ENCODE measurements around the gene ST3GAL2.

- TF ChIP-seq ZZZ3 (IDR thresholded peaks at IDR 0.05) (no peak), RCOR1 (IDR thresholded peaks at IDR 0.05; ENCODE audit: borderline replicate concordance in 1 of 2, low read depth in 2 of 2, low read length in 2 of 2) (0 out of 4 replicates have a peak, but pooled peaks of 1 of the 2 experiments have one; percentile 14)
Measured at GRCh38 chr16:70444249-70445063, 5.6 kb upstream of the ST3GAL2 start.

Data from K562 (cell line).